Measurements from ENCODE around the gene ARHGAP40.

Gene ARHGAP40

DNA sequence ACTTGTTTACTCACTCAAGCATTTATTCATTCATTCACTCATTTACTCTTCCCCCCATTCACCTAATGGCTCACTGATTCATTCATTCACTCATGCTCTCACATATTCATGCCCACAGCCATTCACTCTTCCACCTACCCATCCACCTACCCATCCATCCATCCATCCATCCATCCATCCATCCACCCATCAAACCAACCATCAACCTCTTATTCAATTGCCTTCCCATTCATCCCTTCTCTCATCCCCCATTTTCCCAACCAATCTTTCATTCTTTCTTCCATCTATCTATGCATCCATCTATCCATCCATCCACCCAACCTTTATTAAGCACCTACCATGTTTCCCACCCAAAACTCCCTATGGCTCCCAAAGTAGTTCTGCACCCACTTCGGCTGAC is 1.6 kb upstream of the ARHGAP40 start:
- Mint-ChIP-seq H3K9me3 (no peaks in the 10 kb centered on the region), H3K27me3 (peaks cover 56% of the 10 kb centered on the region), H3K27ac (no peak overlapping the region), H3K4me3 (no peak overlapping the region), H3K36me3 (no peaks in the 10 kb centered on the region), H3K4me1 (peaks cover 9% of the 10 kb centered on the region)
- no peak for ATAC-seq

GRCh38 chr20:38602185-38602581 is 574 bp downstream of the ARHGAP40 start:
- H3K36me3 Mint-ChIP-seq: no peaks in the 10 kb centered on the region
- no peak for ATAC-seq
- no peak overlapping the region for H3K27ac Mint-ChIP-seq
- peaks cover 9% of the 10 kb centered on the region for H3K4me1 Mint-ChIP-seq
- H3K27me3 Mint-ChIP-seq: peaks cover 50% of the 10 kb centered on the region
- H3K4me3 Mint-ChIP-seq: no peak overlapping the region
- H3K9me3 Mint-ChIP-seq: no peaks in the 10 kb centered on the region

DNA sequence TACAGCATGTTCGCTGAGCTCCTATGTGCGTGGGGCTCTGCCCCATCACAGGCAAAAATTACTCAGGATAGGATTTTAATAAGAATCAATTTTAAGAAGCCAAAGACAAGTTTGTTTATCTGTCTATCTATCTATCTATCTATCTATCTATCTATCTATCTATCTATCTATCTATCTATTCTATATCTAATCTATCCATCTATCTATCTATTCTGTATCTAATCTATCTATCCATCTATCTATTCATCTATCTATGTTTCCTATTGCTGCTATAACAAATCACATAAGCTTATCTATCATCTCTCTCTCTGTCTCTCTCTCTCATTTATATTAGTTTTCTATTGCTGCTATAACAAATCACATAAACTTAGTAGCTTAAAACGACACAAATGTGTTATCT is 1.7 kb downstream of the ARHGAP40 start:
- no peak overlapping the region for H3K4me3 Mint-ChIP-seq
- peaks cover 50% of the 10 kb centered on the region for H3K27me3 Mint-ChIP-seq
- H3K4me1 Mint-ChIP-seq: peaks cover 13% of the 10 kb centered on the region
- no peak overlapping the region for H3K27ac Mint-ChIP-seq
- H3K9me3 Mint-ChIP-seq: no peaks in the 10 kb centered on the region
- H3K36me3 Mint-ChIP-seq: no peaks in the 10 kb centered on the region
- ATAC-seq: no peak

GRCh38 chr20:38604873-38605303 is 3.3 kb downstream of the ARHGAP40 start:
- Mint-ChIP-seq H3K27ac (no peak overlapping the region), H3K9me3 (no peaks in the 10 kb centered on the region), H3K4me3 (no peak overlapping the region), H3K36me3 (no peaks in the 10 kb centered on the region), H3K4me1 (peaks cover 16% of the 10 kb centered on the region), H3K27me3 (peaks cover 48% of the 10 kb centered on the region)
- no peak for ATAC-seq

- no peaks in the 10 kb centered on the region for H3K36me3 Mint-ChIP-seq
- no peak overlapping the region for H3K4me3 Mint-ChIP-seq
- H3K4me1 Mint-ChIP-seq: peaks cover 6% of the 10 kb centered on the region
- H3K27me3 Mint-ChIP-seq: peaks cover 42% of the 10 kb centered on the region
- no peak overlapping the region for H3K27ac Mint-ChIP-seq
- H3K9me3 Mint-ChIP-seq: no peaks in the 10 kb centered on the region
- no peak for ATAC-seq
Measured at GRCh38 chr20:38607351-38607750, 5.7 kb downstream of the ARHGAP40 start.

DNA sequence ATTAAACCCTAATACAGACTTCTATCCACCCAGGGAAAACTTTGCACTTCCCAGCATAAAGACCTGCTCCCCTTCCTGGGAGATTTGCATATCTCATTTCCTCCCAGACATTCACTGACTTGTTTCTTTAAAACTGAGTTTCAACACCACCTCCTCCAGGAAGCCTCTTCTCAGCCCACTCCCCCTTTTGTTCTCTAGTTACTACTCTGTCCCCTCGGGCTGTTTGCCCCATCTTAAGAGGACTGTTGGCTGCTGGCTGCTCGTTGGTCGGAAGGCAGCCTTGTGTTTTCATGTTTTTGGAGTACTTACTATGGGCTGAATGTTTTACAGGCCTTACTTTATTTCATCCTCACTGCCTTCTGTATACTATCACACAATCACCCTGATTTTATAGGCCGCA is 6.6 kb downstream of the ARHGAP40 start:
- peaks cover 39% of the 10 kb centered on the region for H3K27me3 Mint-ChIP-seq
- H3K9me3 Mint-ChIP-seq: no peaks in the 10 kb centered on the region
- no peak for ATAC-seq
- H3K27ac Mint-ChIP-seq: no peak overlapping the region
- no peaks in the 10 kb centered on the region for H3K36me3 Mint-ChIP-seq
- H3K4me1 Mint-ChIP-seq: peaks cover 6% of the 10 kb centered on the region
- no peak overlapping the region for H3K4me3 Mint-ChIP-seq

GRCh38 chr20:38609815-38610214 is 8.2 kb downstream of the ARHGAP40 start:
- Mint-ChIP-seq H3K4me1 (peaks cover 6% of the 10 kb centered on the region), H3K36me3 (no peaks in the 10 kb centered on the region), H3K27ac (no peak overlapping the region), H3K27me3 (peaks cover 26% of the 10 kb centered on the region), H3K9me3 (no peaks in the 10 kb centered on the region), H3K4me3 (no peak overlapping the region)
- ATAC-seq: no peak

DNA sequence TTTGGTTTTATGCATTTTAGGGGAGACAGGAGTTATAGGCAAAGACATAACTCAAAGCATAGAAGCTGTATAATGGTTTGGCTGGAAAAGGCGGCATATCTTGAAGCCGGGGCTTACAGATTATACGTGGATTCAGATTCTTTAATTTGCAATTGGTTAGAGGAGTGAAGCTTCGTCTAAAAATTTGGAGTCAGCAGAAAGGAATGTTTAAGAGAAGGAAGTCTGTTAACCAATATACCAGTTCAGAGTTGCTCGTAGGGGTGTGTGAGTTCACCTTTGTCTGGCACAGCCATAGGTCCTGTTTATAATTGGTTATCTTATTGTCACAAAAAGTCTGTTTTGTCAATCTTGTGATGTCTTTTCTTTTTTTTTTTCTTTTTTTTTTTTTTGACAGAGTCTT is 8.9 kb downstream of the ARHGAP40 start:
- Mint-ChIP-seq H3K27ac (no peak overlapping the region), H3K36me3 (no peaks in the 10 kb centered on the region), H3K4me3 (no peak overlapping the region), H3K9me3 (no peaks in the 10 kb centered on the region), H3K27me3 (peaks cover 27% of the 10 kb centered on the region), H3K4me1 (peaks cover 6% of the 10 kb centered on the region)
- no peak for ATAC-seq

- Mint-ChIP-seq H3K36me3 (no peaks in the 10 kb centered on the region), H3K9me3 (no peaks in the 10 kb centered on the region), H3K4me3 (no peak overlapping the region), H3K4me1 (peaks cover 6% of the 10 kb centered on the region), H3K27ac (no peak overlapping the region), H3K27me3 (peaks cover 29% of the 10 kb centered on the region)
- no peak for ATAC-seq
Measured at GRCh38 chr20:38612751-38613515, 11.3 kb downstream of the ARHGAP40 start.

DNA sequence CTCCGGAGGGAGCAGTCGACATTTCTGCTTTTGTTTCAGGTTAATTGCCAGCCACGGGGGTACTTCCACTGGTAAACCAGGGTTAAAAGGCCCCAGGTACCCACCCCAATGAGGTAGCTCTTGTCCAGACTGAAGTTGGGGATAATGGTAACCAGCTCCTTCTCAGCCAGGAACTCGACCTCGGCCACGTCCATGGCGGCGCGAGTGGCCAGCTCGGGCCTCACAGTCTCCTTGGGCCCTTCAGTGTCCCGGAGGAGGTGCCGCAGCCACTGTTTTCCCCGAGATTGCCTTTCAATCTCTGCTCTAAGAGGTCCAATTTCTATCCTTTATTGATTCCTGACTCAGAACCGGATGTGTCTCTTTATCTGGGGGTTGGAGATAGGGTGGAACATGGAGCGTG is 13.7 kb downstream of the ARHGAP40 start:
- Mint-ChIP-seq H3K4me3 (no peak overlapping the region), H3K36me3 (no peaks in the 10 kb centered on the region), H3K27ac (no peak overlapping the region), H3K4me1 (no peaks in the 10 kb centered on the region), H3K27me3 (peaks cover 34% of the 10 kb centered on the region), H3K9me3 (no peaks in the 10 kb centered on the region)
- no peak for ATAC-seq

GRCh38 chr20:38616457-38616856 is 14.8 kb downstream of the ARHGAP40 start:
- peaks cover 36% of the 10 kb centered on the region for H3K27me3 Mint-ChIP-seq
- H3K9me3 Mint-ChIP-seq: no peaks in the 10 kb centered on the region
- no peak overlapping the region for H3K4me3 Mint-ChIP-seq

GRCh38 chr20:38617011-38617829 is 15.6 kb downstream of the ARHGAP40 start:
- Mint-ChIP-seq H3K27ac (no peak overlapping the region), H3K27me3 (peaks cover 36% of the 10 kb centered on the region), H3K4me1 (no peaks in the 10 kb centered on the region), H3K36me3 (no peaks in the 10 kb centered on the region), H3K9me3 (no peaks in the 10 kb centered on the region), H3K4me3 (no peak overlapping the region)
- ATAC-seq: no peak

More at GRCh38 chr20:38616457-38616856, 14.8 kb downstream of the ARHGAP40 start:
- H3K4me1 Mint-ChIP-seq: no peaks in the 10 kb centered on the region
- ATAC-seq: no peak
- H3K36me3 Mint-ChIP-seq: no peaks in the 10 kb centered on the region
- no peak overlapping the region for H3K27ac Mint-ChIP-seq

GRCh38 chr20:38617830-38618196 is 16.2 kb downstream of the ARHGAP40 start:
- Mint-ChIP-seq H3K9me3 (no peaks in the 10 kb centered on the region), H3K27ac (no peak overlapping the region), H3K4me3 (no peak overlapping the region), H3K36me3 (no peaks in the 10 kb centered on the region), H3K4me1 (no peaks in the 10 kb centered on the region), H3K27me3 (peaks cover 36% of the 10 kb centered on the region)
- ATAC-seq: peak; percentile 40

DNA sequence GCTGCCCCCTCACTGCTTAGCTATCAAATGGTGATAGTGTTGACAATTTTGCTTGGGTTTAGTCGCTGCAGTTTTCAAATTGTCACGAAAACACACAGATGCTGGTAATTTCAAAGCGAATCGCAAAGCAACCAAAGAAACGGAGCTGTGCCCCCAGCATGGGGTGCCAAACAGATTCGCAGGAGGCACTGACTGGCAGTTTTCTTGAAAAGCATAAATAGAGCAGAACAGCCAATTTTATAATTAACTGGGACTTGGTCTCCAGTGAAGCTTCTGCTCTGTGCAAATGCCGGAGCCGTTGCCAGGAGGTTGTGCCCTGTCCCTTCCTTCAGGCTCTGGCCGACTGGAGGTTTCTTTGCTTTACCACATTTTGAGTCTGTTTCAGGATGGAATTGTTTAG is 18.8 kb downstream of the ARHGAP40 start:
- no peak overlapping the region for H3K4me3 Mint-ChIP-seq
- no peak for ATAC-seq
- H3K36me3 Mint-ChIP-seq: no peaks in the 10 kb centered on the region
- H3K9me3 Mint-ChIP-seq: peaks cover 7% of the 10 kb centered on the region
- no peaks in the 10 kb centered on the region for H3K4me1 Mint-ChIP-seq
- H3K27me3 Mint-ChIP-seq: peaks cover 36% of the 10 kb centered on the region
- H3K27ac Mint-ChIP-seq: no peak overlapping the region

GRCh38 chr20:38623061-38623460 is 21.5 kb downstream of the ARHGAP40 start:
- no peak overlapping the region for H3K4me3 Mint-ChIP-seq
- ATAC-seq: no peak
- no peak overlapping the region for H3K27ac Mint-ChIP-seq
- no peaks in the 10 kb centered on the region for H3K4me1 Mint-ChIP-seq
- no peaks in the 10 kb centered on the region for H3K36me3 Mint-ChIP-seq
- peaks cover 26% of the 10 kb centered on the region for H3K27me3 Mint-ChIP-seq
- peaks cover 12% of the 10 kb centered on the region for H3K9me3 Mint-ChIP-seq

- Mint-ChIP-seq H3K27ac (no peak overlapping the region), H3K36me3 (no peaks in the 10 kb centered on the region)
Measured at GRCh38 chr20:38624084-38624483, 22.5 kb downstream of the ARHGAP40 start.

More at GRCh38 chr20:38624084-38624483, 22.5 kb downstream of the ARHGAP40 start:
- H3K4me1 Mint-ChIP-seq: no peaks in the 10 kb centered on the region
- H3K4me3 Mint-ChIP-seq: no peak overlapping the region
- no peak for ATAC-seq
- H3K9me3 Mint-ChIP-seq: peaks cover 12% of the 10 kb centered on the region
- peaks cover 18% of the 10 kb centered on the region for H3K27me3 Mint-ChIP-seq
